H1 (cell line): Measurements from ENCODE around the gene RMC1. TPM values are rescaled to one million over a fixed set of nuclear protein-coding genes. Genes with fewer than 3 reads are reported as not detected.

ENCODE experiments used
- CTCF ChIA-PET: fragments of 300-600 bp; sonication (Branson Sonifier 250); formaldehyde crosslinking; loops from one replicate; lab custom pipeline; 2021; ENCODE audit not compliant: partially characterized antibody; lab: Charles Lee
- POLR2A ChIA-PET: fragments of 300-600 bp; sonication (Branson Sonifier 250); formaldehyde crosslinking; loops from one replicate; lab custom pipeline; 2021; ENCODE audit warnings: inconsistent platforms; ENCODE audit not compliant: partially characterized antibody; lab: Charles Lee
- DNase-seq, 2 experiments: peaks; one replicate each; pipeline versions ENCODE4 v3.0.0 to v3.0.0-alpha.2; 2010 to 2022; ENCODE audit warnings: low spot score in 2 of 2, low read depth in 1 of 2, mixed read lengths in 1 of 2
- FAIRE-seq: peaks from 2 replicates; lab custom pipeline; 2011; peaks lifted over from hg19 to GRCh38; lab: Jason Lieb, UNC
- H2AFZ ChIP-seq: 2 replicates; pipeline ENCODE4 v1.8.1; 2012; ENCODE audit warnings: low read length, inconsistent platforms
- H2AK5ac ChIP-seq: 2 replicates; pipeline ENCODE4 v1.6.1; 2013; ENCODE audit warnings: low read depth, low read length
- H2BK120ac ChIP-seq: replicated peaks from 2 replicates; pipeline ENCODE3; 2013; ENCODE audit warnings: low read depth, low read length, inconsistent platforms
- H2BK12ac ChIP-seq: 2 replicates; pipeline ENCODE4 v1.6.1; 2013; ENCODE audit warnings: low read depth, low read length
- H2BK15ac ChIP-seq: 2 replicates; pipeline ENCODE4 v1.6.1; 2013; ENCODE audit warnings: low read length
- H2BK20ac ChIP-seq: 2 replicates; pipeline ENCODE4 v1.6.1; 2013; ENCODE audit warnings: low read length
- H2BK5ac ChIP-seq: 2 replicates; pipeline ENCODE4 v1.6.1; 2013; ENCODE audit warnings: low read depth, low read length
- H3K14ac ChIP-seq: 2 replicates; pipeline ENCODE4 v1.6.1; 2013; ENCODE audit warnings: inconsistent platforms; ENCODE audit not compliant: insufficient read length
- H3K18ac ChIP-seq: 2 replicates; pipeline ENCODE4 v1.6.1; 2013; ENCODE audit warnings: low read length; ENCODE audit errors: extremely low read depth
- H3K23ac ChIP-seq: 2 replicates; pipeline ENCODE4 v1.6.1; 2013; ENCODE audit warnings: inconsistent platforms; ENCODE audit not compliant: insufficient read length
- H3K23me2 ChIP-seq: 2 replicates; pipeline ENCODE4 v1.6.1; 2013; ENCODE audit warnings: low read depth, low read length
- H3K27ac ChIP-seq: 2 replicates; pipeline ENCODE4 v1.6.1; 2011; ENCODE audit warnings: low read depth, low read length, inconsistent platforms
- H3K27me3 ChIP-seq, 4 experiments: replicated peaks in 1 of 4; 1 replicate in 1 of 4; 2 replicates in 3 of 4; pipeline versions ENCODE4 v1.6.1 to v1.8.1; 2011 to 2013; ENCODE audit warnings: low read length in 3 of 4, mild to moderate bottlenecking in 3 of 4, inconsistent platforms in 2 of 4, mixed read lengths in 2 of 4, moderate library complexity in 1 of 4; ENCODE audit not compliant: control insufficient read depth in 3 of 4, insufficient read depth in 3 of 4; ENCODE audit errors: extremely low read depth in 1 of 4
- H3K36me3 ChIP-seq, 4 experiments: 2 replicates each; pipeline versions ENCODE4 v1.6.1 to v1.8.1; 2011 to 2013; ENCODE audit warnings: mild to moderate bottlenecking in 4 of 4, low read length in 3 of 4, moderate library complexity in 2 of 4, control low read depth in 1 of 4, inconsistent platforms in 1 of 4; ENCODE audit not compliant: insufficient read depth in 4 of 4, control insufficient read depth in 2 of 4
- H3K4ac ChIP-seq: replicated peaks from 2 replicates; pipeline ENCODE3; 2013; ENCODE audit warnings: low read length, low read depth, mixed read lengths, inconsistent platforms; ENCODE audit not compliant: insufficient read length
- H3K4me1 ChIP-seq, 4 experiments: replicated peaks in 1 of 4; 1 replicate in 1 of 4; 2 replicates in 3 of 4; pipeline versions ENCODE4 v1.6.1 to v1.8.1; 2011 to 2013; ENCODE audit warnings: low read length in 3 of 4, inconsistent platforms in 2 of 4, mixed read lengths in 1 of 4; ENCODE audit not compliant: insufficient read depth in 4 of 4, control insufficient read depth in 3 of 4
- H3K4me2 ChIP-seq, 2 experiments: 2 replicates each; pipeline versions ENCODE4 v1.6.1 to v1.8.1; 2011 to 2013; ENCODE audit warnings: low read depth in 2 of 2, low read length in 2 of 2, control low read depth in 1 of 2, inconsistent platforms in 1 of 2, mild to moderate bottlenecking in 1 of 2; ENCODE audit not compliant: insufficient read depth in 1 of 2
- H3K4me3 ChIP-seq, 4 experiments: fragments of 200-600, 300-600 bp in 1 of 4; sonication (generic), shearing (Covaris generic), sonication (Bioruptor Twin) in 1 of 4; 2 replicates each; pipeline versions ENCODE4 v1.5.1 to v1.8.1; 2011 to 2016; ENCODE audit warnings: low read length in 4 of 4, low read depth in 3 of 4, control low read depth in 2 of 4, inconsistent platforms in 2 of 4, mild to moderate bottlenecking in 2 of 4, mixed read lengths in 1 of 4, moderate library complexity in 1 of 4; ENCODE audit not compliant: insufficient read depth in 2 of 4; ENCODE audit errors: extremely low read depth in 1 of 4
- H3K56ac ChIP-seq: replicated peaks from 2 replicates; pipeline ENCODE3; 2013; ENCODE audit warnings: low read depth, mild to moderate bottlenecking, mixed read lengths, low read length, inconsistent platforms; ENCODE audit not compliant: insufficient read length
- H3K79me1 ChIP-seq: 2 replicates; pipeline ENCODE4 v1.6.1; 2013; ENCODE audit warnings: low read depth, low read length, control low read depth
- H3K79me2 ChIP-seq, 2 experiments: 2 replicates each; pipeline versions ENCODE4 v1.6.1 to v1.8.1; 2012 to 2013; ENCODE audit warnings: low read length in 2 of 2, mild to moderate bottlenecking in 2 of 2, inconsistent platforms in 1 of 2; ENCODE audit not compliant: insufficient read depth in 2 of 2, control insufficient read depth in 1 of 2
- H3K9ac ChIP-seq, 4 experiments: replicated peaks in 1 of 4; 1 replicate in 1 of 4; 2 replicates in 3 of 4; pipeline versions ENCODE4 v1.6.1 to v1.8.1; 2011 to 2013; ENCODE audit warnings: low read depth in 3 of 4, low read length in 3 of 4, control low read depth in 2 of 4, mild to moderate bottlenecking in 2 of 4, moderate library complexity in 2 of 4, inconsistent platforms in 1 of 4; ENCODE audit errors: extremely low read depth in 1 of 4
- H3K9me3 ChIP-seq, 2 experiments: 2 replicates each; pipeline versions ENCODE4 v1.6.1 to v1.8.1; 2012 to 2013; ENCODE audit warnings: mild to moderate bottlenecking in 2 of 2, moderate library complexity in 2 of 2, control low read depth in 1 of 2, inconsistent platforms in 1 of 2, low read depth in 1 of 2, low read length in 1 of 2, mixed read lengths in 1 of 2; ENCODE audit not compliant: insufficient read depth in 2 of 2
- H4K20me1 ChIP-seq, 2 experiments: replicated peaks in 1 of 2; 2 replicates each; pipeline versions ENCODE3 to v1.8.1; 2011 to 2013; ENCODE audit warnings: inconsistent platforms in 2 of 2, low read length in 2 of 2, mild to moderate bottlenecking in 1 of 2; ENCODE audit not compliant: insufficient read depth in 2 of 2, control insufficient read depth in 1 of 2
- H4K5ac ChIP-seq: 2 replicates; pipeline ENCODE4 v1.6.1; 2013; ENCODE audit warnings: low read length, low read depth, mixed read lengths, inconsistent platforms; ENCODE audit not compliant: insufficient read length
- H4K8ac ChIP-seq: 2 replicates; pipeline ENCODE4 v1.8.0; 2013; ENCODE audit warnings: mild to moderate bottlenecking, moderate library complexity, low read length, inconsistent platforms; ENCODE audit not compliant: insufficient read depth; ENCODE audit errors: extremely low read depth
- H4K91ac ChIP-seq: replicated peaks from 2 replicates; pipeline ENCODE3; 2013; ENCODE audit warnings: low read length, mixed read lengths, inconsistent platforms; ENCODE audit not compliant: insufficient read length
- BCL11A ChIP-seq, 2 experiments: IDR thresholded peaks; one replicate each; pipeline ENCODE4 v1.6.1; 2011; ENCODE audit warnings: low read depth in 2 of 2, low read length in 2 of 2, mild to moderate bottlenecking in 2 of 2
- CBX8 ChIP-seq: fragments of 300-800, 300-1000 bp; sonication (generic); IDR thresholded peaks from 2 replicates; pipeline ENCODE4 v1.7.1; 2016; ENCODE audit warnings: low read depth, low read length, borderline replicate concordance
- FOSL1 ChIP-seq: IDR thresholded peaks from 2 replicates; pipeline ENCODE4 v1.6.1; 2011; ENCODE audit warnings: mild to moderate bottlenecking, low read depth, low read length, moderate library complexity; ENCODE audit not compliant: insufficient read depth
- JUN ChIP-seq: IDR thresholded peaks from 2 replicates; pipeline ENCODE4 v1.6.1; 2011; ENCODE audit warnings: low read depth, mild to moderate bottlenecking, improper control_type of control experiment, low read length
- NRF1 ChIP-seq: IDR thresholded peaks from 2 replicates; pipeline ENCODE4 v1.6.1; 2011; ENCODE audit warnings: mild to moderate bottlenecking, low read depth, low read length, improper control_type of control experiment
- SIRT6 ChIP-seq: IDR thresholded peaks from one replicate; pipeline ENCODE4 v1.7.1; 2012; ENCODE audit warnings: low read length, inconsistent platforms
- SIX5 ChIP-seq: IDR thresholded peaks from 2 replicates; pipeline ENCODE4 v1.6.1; 2011; ENCODE audit warnings: mild to moderate bottlenecking, low read depth, low read length
- SUZ12 ChIP-seq: fragments of 200-600 bp; sonication (generic); IDR thresholded peaks from 2 replicates; pipeline ENCODE4 v1.6.1; 2012; ENCODE audit warnings: mild to moderate bottlenecking, inconsistent platforms, low read length, moderate library complexity, mixed read lengths
- TAF1 ChIP-seq: IDR thresholded peaks from 2 replicates; pipeline ENCODE4 v1.6.1; 2011; ENCODE audit warnings: mild to moderate bottlenecking, low read depth, low read length
- TBP ChIP-seq: IDR thresholded peaks from 2 replicates; pipeline ENCODE4 v1.6.1; 2011; ENCODE audit warnings: low read depth, low read length, improper control_type of control experiment
- TCF12 ChIP-seq: IDR thresholded peaks from 2 replicates; pipeline ENCODE4 v1.6.1; 2011; ENCODE audit warnings: low read depth, mild to moderate bottlenecking, low read length
- TEAD4 ChIP-seq: IDR thresholded peaks from 2 replicates; pipeline ENCODE4 v1.6.1; 2012; ENCODE audit warnings: low read depth, low read length, inconsistent platforms, mixed read lengths
- YY1 ChIP-seq: IDR thresholded peaks from 2 replicates; pipeline ENCODE4 v1.6.1; 2011; ENCODE audit warnings: low read depth, mild to moderate bottlenecking, low read length
- WGBS, 2 experiments: shearing (Covaris generic) in 1 of 2; methylation state at CpG; one replicate each; pipeline versions ENCODE4 v1.1.6 to v1.1.7; 2013 to 2015; ENCODE audit warnings: low lambda C conversion rate in 2 of 2, mixed read lengths in 2 of 2, inconsistent platforms in 1 of 2, low coverage in 1 of 2, missing lambda C conversion rate in 1 of 2; ENCODE audit not compliant: insufficient replicate concordance in 2 of 2, insufficient coverage in 1 of 2, insufficient read length in 1 of 2; ENCODE audit errors: extremely low coverage in 1 of 2, missing lambda C conversion rate in 1 of 2; 5-methylcytosine and 5-hydroxymethylcytosine counted together
- polyA plus RNA-seq, 7 experiments: library from polyadenylated mRNA; depleted of rRNA in 3 of 7; stranded (reverse) in 5 of 7; unstranded in 2 of 7; fragments of >200 nt in 5 of 7; fragments of 200-250 nt in 2 of 7; gene quantifications; 1 replicate in 5 of 7; 2 replicates in 1 of 7; 4 replicates in 1 of 7; pipeline versions ENCODE4 v1.2.1 to v1.2.3, GENCODE V29; 2011 to 2013; ENCODE audit warnings: missing spikeins in 2 of 7, mixed read lengths in 2 of 7
- total RNA-seq: library from RNA; stranded (reverse); fragmentation: NEBNext Ultra II Directional; extraction: Animal tissue kit (Norgen Biotek cat#: 25700); gene quantifications from 2 replicates; pipeline ENCODE4 v1.2.1, GENCODE V29; 2021
- TF ChIP-seq, protein P1 (sequence below): IDR thresholded peaks from 2 replicates; pipeline ENCODE4 v1.6.1; 2012; ENCODE audit warnings: inconsistent platforms

Gene RMC1
- total and polyA plus RNA-seq, 2 of the 8 experiments (the other 6 are each of a cell fraction or from before 2014, with no cell fraction given), result 16.4 to 20.1 TPM

DNA sequence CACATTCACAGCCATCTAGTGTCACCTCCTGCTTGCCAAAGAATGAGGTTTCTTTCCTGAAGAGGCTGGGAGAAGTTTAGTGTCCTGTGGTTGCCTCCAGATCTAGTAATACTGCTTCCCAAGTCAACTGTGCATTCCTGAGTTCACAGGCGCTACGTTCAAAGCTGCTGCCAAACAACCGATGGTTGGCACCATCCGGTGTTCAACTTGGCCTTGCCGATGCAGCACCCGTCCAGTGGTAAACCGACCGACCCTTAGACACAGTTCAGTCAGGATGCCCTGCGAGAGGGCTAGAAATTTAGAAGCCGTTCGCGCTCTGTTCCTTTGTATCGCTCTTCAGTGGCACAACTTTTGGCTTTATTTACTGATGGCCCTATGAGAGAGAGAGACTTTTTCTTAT is 28.6 kb downstream of the RMC1 start:
- no peak overlapping the region for H3K18ac ChIP-seq
- no peak overlapping the region for H3K4me2 ChIP-seq
- no peaks in the 10 kb centered on the region for H3K79me1 ChIP-seq
- no peak overlapping the region for H3K9ac ChIP-seq
- no peaks in the 10 kb centered on the region for H3K23me2 ChIP-seq
- no peak overlapping the region for H2BK12ac ChIP-seq
- H2BK120ac ChIP-seq, result no peak overlapping the region
- H4K91ac ChIP-seq, result no peak overlapping the region
- no peak overlapping the region for H3K14ac ChIP-seq
- CTCF ChIA-PET, result interaction anchor here (1.6 kb wide), 1 partner anchor 15 kb away, joined by 5 read pairs; no protein-coding TSS in a partner anchor
- no peak overlapping the region for H2BK15ac ChIP-seq
- H3K4ac ChIP-seq, result no peak overlapping the region
- 98% methylated on average over 13 of the region's 13 CpGs; no CpG with 5 or more reads in 1 of the 2 experiments for WGBS, 2 experiments
- DNase-seq, result no peak
- peaks cover 0 to 5% of the 10 kb centered on the region in 2 experiments for H4K20me1 ChIP-seq
- no peak overlapping the region for H3K23ac ChIP-seq
- H3K56ac ChIP-seq, result no peak overlapping the region
- H3K36me3 ChIP-seq, result peaks cover 26 to 83% (median 60%) of the 10 kb centered on the region in 4 experiments
- POLR2A ChIA-PET, result no interaction called here
- no peaks in the 10 kb centered on the region for H3K4me1 ChIP-seq
- no peaks in the 10 kb centered on the region for H3K79me2 ChIP-seq
- H3K27me3 ChIP-seq, result no peaks in the 10 kb centered on the region
- H3K9me3 ChIP-seq, result no peaks in the 10 kb centered on the region
- H3K4me3 ChIP-seq, result no peak overlapping the region
- H3K27ac ChIP-seq, result no peak overlapping the region
- H2BK5ac ChIP-seq, result no peak overlapping the region
- no peak overlapping the region for H4K8ac ChIP-seq
- FAIRE-seq, result no peak
- H2AK5ac ChIP-seq, result no peak overlapping the region
- no peak overlapping the region for H2AFZ ChIP-seq
- no peak overlapping the region for H4K5ac ChIP-seq
- H2BK20ac ChIP-seq, result no peak overlapping the region
- TF ChIP-seq JUN, result no peak
- TF ChIP-seq BCL11A (IDR thresholded peaks at IDR 0.05; ENCODE audit: low read depth in 2 of 2, low read length in 2 of 2), result no peak
- no peak for TF ChIP-seq TBP
- TF ChIP-seq NRF1, result no peak
- TF ChIP-seq TCF12, result no peak
- no peak for TF ChIP-seq SIRT6
- TF ChIP-seq TEAD4, result no peak
- TF ChIP-seq, protein P1, sequence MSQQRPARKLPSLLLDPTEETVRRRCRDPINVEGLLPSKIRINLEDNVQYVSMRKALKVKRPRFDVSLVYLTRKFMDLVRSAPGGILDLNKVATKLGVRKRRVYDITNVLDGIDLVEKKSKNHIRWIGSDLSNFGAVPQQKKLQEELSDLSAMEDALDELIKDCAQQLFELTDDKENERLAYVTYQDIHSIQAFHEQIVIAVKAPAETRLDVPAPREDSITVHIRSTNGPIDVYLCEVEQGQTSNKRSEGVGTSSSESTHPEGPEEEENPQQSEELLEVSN, result no peak
- TF ChIP-seq FOSL1, result no peak
- TF ChIP-seq SUZ12, result no peak
- no peak for TF ChIP-seq SIX5
- no peak for TF ChIP-seq YY1
- TF ChIP-seq TAF1, result no peak
- TF ChIP-seq CBX8, result no peak
